A673 (cell line): ENCODE results near the gene WDR17. TPM values are rescaled to one million over a fixed set of nuclear protein-coding genes. Genes with fewer than 3 reads are reported as not detected.
"Not testable (repeated sequence)": the region's sequence is repeated elsewhere in the genome, so short reads cannot be mapped to it uniquely, and the experiment has no call there.

Experiments used
- BruUV-seq: library from RNA; stranded (reverse); fragments of 400-500 nt; replicated peaks from 2 replicates; lab custom pipeline; 2021; lab: Mats Ljungman, UMichigan
- CTCF ChIA-PET: fragments of 300-600 bp; sonication (Branson Sonifier 250); formaldehyde crosslinking; loops from one replicate; lab custom pipeline; 2022; ENCODE audit warnings: antibody characterized with exemption; lab: Charles Lee
- POLR2A ChIA-PET: fragments of 300-600 bp; sonication (Branson Sonifier 250); formaldehyde crosslinking; loops from one replicate; lab custom pipeline; 2022; ENCODE audit warnings: antibody characterized with exemption; ENCODE audit not compliant: low non-redundant PET; lab: Charles Lee
- DNase-seq: peaks from one replicate; pipeline ENCODE4 v3.0.0-alpha.2; 2015; ENCODE audit warnings: low spot score
- H3K27ac ChIP-seq: fragments of 200-600 bp; sonication (generic); 2 replicates; pipeline ENCODE4 v1.5.1; 2016; ENCODE audit warnings: mixed run types, low read depth, mild to moderate bottlenecking, mixed read lengths, antibody characterized with exemption, low read length; ENCODE audit not compliant: poor library complexity, severe bottlenecking
- H3K27me3 ChIP-seq: fragments of 200-600 bp; sonication (generic); replicated peaks from 2 replicates; pipeline ENCODE4 v1.6.1; 2017; ENCODE audit warnings: mixed run types, low read depth, mild to moderate bottlenecking, mixed read lengths, antibody characterized with exemption, low read length; ENCODE audit not compliant: insufficient read depth, poor library complexity
- H3K36me3 ChIP-seq: fragments of 200-600 bp; sonication (generic); 2 replicates; pipeline ENCODE4 v1.6.1; 2016; ENCODE audit warnings: mixed run types, mild to moderate bottlenecking, mixed read lengths, antibody characterized with exemption, low read length; ENCODE audit not compliant: insufficient read depth, poor library complexity, severe bottlenecking
- H3K4me1 ChIP-seq: fragments of 200-600 bp; sonication (generic); 2 replicates; pipeline ENCODE4 v1.6.1; 2017; ENCODE audit warnings: mixed run types, mild to moderate bottlenecking, mixed read lengths, antibody characterized with exemption, low read length; ENCODE audit not compliant: insufficient read depth, poor library complexity, severe bottlenecking
- H3K4me3 ChIP-seq: fragments of 200-600 bp; sonication (generic); 2 replicates; pipeline ENCODE4 v1.5.1; 2016; ENCODE audit warnings: low read depth, mixed run types, mild to moderate bottlenecking, mixed read lengths, low read length; ENCODE audit not compliant: poor library complexity, severe bottlenecking
- H3K9me3 ChIP-seq: fragments of 200-600 bp; sonication (generic); 2 replicates; pipeline ENCODE4 v1.6.1; 2016; ENCODE audit warnings: mixed run types, low read depth, mild to moderate bottlenecking, mixed read lengths, antibody characterized with exemption, low read length; ENCODE audit not compliant: poor library complexity, severe bottlenecking
- EZH2 ChIP-seq: fragments of 200-600 bp; sonication (generic); IDR thresholded peaks from 2 replicates; pipeline ENCODE4 v1.6.1; 2017; ENCODE audit warnings: borderline replicate concordance, low read depth, mild to moderate bottlenecking, mixed read lengths, antibody characterized with exemption, low read length; ENCODE audit not compliant: poor library complexity, severe bottlenecking
- intact Hi-C: fragments of 100-400 bp; cut with micrococcal nuclease; formaldehyde crosslinking; loops from one replicate; pipeline ENCODE4 v1.10.0; 2022; ENCODE audit not compliant: unreplicated experiment
- total RNA-seq: library from RNA; stranded (reverse); gene quantifications from 2 replicates; pipeline ENCODE4 v1.2.3, GENCODE V29; 2021
- TF ChIP-seq, protein P1 (sequence below): fragments of 300-800, 200-600 bp; sonication (generic); conservative IDR thresholded peaks from 2 replicates; pipeline ENCODE4 v1.5.1; 2017; ENCODE audit warnings: low read depth, mild to moderate bottlenecking, antibody characterized with exemption, low read length, moderate library complexity, mixed read lengths

WDR17 gene
- total RNA-seq, 1 experiment from 2014 or later = 6.9 TPM

DNA sequence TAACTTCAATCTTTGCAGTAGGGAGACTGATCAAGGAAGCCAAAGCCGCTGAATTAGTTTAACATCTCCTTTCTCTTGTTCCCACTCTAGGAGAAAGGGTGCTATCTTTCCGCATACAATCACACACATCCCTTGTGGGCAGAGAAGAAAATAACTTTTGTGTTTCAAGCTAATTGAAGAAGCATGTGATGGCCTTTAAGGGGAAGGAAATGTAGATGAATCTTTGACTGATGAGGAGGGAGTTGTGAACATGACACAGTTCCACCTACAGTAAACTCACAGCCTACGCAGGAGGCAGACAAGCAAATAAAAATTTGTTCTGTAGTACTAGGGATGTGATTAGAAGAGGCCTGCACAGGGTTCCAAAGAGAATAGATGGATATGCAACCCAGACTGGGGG, 144.5 kb downstream of the WDR17 start:
- no peaks in the 10 kb centered on the region for H3K4me1 ChIP-seq
- H3K27me3 ChIP-seq = no peaks in the 10 kb centered on the region
- no peaks in the 10 kb centered on the region for H3K9me3 ChIP-seq
- intact Hi-C loops = no loop called here
- no peak overlapping the region for H3K27ac ChIP-seq
- BruUV-seq = no TSS peak
- POLR2A ChIA-PET = no interaction called here
- no peak for TF ChIP-seq EZH2
- TF ChIP-seq, protein P1, sequence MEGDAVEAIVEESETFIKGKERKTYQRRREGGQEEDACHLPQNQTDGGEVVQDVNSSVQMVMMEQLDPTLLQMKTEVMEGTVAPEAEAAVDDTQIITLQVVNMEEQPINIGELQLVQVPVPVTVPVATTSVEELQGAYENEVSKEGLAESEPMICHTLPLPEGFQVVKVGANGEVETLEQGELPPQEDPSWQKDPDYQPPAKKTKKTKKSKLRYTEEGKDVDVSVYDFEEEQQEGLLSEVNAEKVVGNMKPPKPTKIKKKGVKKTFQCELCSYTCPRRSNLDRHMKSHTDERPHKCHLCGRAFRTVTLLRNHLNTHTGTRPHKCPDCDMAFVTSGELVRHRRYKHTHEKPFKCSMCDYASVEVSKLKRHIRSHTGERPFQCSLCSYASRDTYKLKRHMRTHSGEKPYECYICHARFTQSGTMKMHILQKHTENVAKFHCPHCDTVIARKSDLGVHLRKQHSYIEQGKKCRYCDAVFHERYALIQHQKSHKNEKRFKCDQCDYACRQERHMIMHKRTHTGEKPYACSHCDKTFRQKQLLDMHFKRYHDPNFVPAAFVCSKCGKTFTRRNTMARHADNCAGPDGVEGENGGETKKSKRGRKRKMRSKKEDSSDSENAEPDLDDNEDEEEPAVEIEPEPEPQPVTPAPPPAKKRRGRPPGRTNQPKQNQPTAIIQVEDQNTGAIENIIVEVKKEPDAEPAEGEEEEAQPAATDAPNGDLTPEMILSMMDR = no peak
- no peak for DNase-seq
- no peak overlapping the region for H3K4me3 ChIP-seq
- CTCF ChIA-PET = no interaction called here
- H3K36me3 ChIP-seq = no peaks in the 10 kb centered on the region

DNA sequence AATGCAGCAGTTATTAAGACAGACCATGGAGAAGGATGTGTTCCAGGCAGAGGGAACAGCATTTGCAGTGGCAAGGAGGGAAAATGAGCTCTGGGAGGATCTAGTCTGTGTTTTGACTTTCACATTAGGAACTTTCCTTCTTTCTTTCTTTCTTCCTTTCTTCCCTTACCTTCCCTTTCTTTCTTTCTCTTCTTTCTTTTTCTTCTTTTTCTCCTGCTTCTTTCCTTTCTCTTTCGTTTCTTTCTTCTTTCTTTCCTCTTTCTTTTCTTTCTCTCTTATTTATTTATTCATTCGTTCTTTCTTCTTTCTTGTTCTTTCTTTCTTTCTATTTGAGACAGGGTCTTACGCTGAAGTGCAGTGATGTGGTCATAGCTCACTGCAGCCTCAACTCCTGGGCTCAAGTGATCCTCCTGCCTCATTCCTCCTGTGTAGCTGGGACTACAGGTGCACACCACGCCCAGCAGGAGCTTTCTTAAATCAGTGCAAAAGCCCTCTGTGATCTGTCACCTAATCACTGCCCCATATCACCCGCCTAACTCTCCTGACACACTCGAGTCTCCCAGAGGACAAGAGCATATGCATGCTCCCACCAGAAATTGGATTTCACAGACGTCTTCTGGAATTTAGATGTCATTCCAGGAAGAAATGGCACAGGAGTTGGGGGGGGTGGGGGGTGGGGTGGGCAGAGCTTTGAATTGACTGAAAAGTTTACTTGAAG, 145.1 kb downstream of the WDR17 start:
- POLR2A ChIA-PET = no interaction called here
- no peaks in the 10 kb centered on the region for H3K9me3 ChIP-seq
- CTCF ChIA-PET = no interaction called here
- TF ChIP-seq, protein P1 = no peak
- no peak for TF ChIP-seq EZH2
- no peaks in the 10 kb centered on the region for H3K36me3 ChIP-seq
- H3K27ac ChIP-seq = no peak overlapping the region
- no peak overlapping the region for H3K4me3 ChIP-seq
- DNase-seq = no peak
- H3K27me3 ChIP-seq = no peaks in the 10 kb centered on the region
- no peaks in the 10 kb centered on the region for H3K4me1 ChIP-seq
- intact Hi-C loops = no loop called here
- BruUV-seq = no TSS peak

DNA sequence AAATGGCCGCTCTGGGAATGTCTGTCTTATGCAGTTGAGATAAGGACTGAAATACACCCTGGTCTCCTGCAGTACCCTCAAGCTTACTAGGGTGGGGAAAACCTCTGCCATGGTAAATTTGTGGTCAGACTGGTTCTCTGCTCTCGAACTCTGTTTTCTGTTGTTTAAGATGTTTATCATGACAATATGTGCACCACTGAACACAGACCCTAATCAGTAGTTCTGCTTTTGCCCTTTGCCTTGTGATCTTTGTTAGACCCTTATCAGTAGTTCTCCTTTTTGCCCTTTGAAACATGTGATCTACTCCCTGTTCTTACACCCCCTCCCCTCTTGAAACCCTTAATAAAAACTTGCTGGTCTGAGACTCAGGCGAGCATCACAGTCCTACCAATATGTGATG, 146.7 kb downstream of the WDR17 start:
- CTCF ChIA-PET, POLR2A ChIA-PET, H3K36me3 ChIP-seq, H3K27ac ChIP-seq, H3K4me1 ChIP-seq, intact Hi-C loops, BruUV-seq, H3K4me3 ChIP-seq, H3K9me3 ChIP-seq, DNase-seq, H3K27me3 ChIP-seq: not testable (repeated sequence)

GRCh38 chr4:176217510-176217909, 151.9 kb downstream of the WDR17 start:
- DNase-seq = no peak
- no peak for TF ChIP-seq EZH2
- ChIA-PET POLR2A (no interaction called here), CTCF (no interaction called here)
- no peaks in the 10 kb centered on the region for H3K36me3 ChIP-seq
- no peak overlapping the region for H3K27ac ChIP-seq
- H3K27me3 ChIP-seq = no peaks in the 10 kb centered on the region
- BruUV-seq = no TSS peak
- no peaks in the 10 kb centered on the region for H3K9me3 ChIP-seq
- no peaks in the 10 kb centered on the region for H3K4me1 ChIP-seq
- H3K4me3 ChIP-seq = no peak overlapping the region
- intact Hi-C loops = no loop called here
